ENCODE results near the gene GRID1. TPM values are rescaled to one million over a fixed set of nuclear protein-coding genes. Genes with fewer than 3 reads are reported as not detected.

GRID1 gene
- total RNA-seq, 1 experiment from 2014 or later = 0.37 TPM

DNA sequence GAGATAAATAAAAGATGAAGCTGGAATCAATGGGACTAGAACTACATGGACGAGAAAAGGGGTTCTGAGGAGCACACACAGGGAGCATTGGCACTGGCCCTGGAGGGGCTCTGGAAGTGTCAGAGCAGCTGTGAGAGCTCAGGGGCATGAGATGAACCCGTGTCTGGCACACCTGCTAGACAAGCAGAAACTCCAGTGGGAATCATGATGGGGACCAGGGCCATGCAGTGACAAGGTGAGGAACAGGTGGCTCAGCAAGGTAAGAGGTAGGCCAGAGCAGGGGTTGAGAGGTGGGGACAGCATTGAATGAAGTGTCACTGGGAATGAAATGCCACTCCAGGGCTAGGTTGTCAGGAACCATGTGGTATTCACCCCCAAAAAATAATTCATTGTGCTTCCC, 588.5 kb downstream of the GRID1 start:
- Mint-ChIP-seq H3K36me3 (0 out of 2 replicates have a peak, but pooled peaks cover 3% of the 10 kb centered on the region), H3K27me3 (ENCODE audit: low read depth) (peaks cover 3% of the 10 kb centered on the region; the same call in 1 of the 2 replicates), H3K4me3 (no peak overlapping the region), H3K27ac (no peak overlapping the region), H3K4me1 (no peaks in the 10 kb centered on the region), H3K9me3 (peaks cover 4% of the 10 kb centered on the region)
- no peak for ATAC-seq
- DNase-seq (ENCODE audit: low spot score) = no peak
- ChIA-PET POLR2A (no interaction called here), CTCF (no interaction called here)
- TF ChIP-seq CREM (CRISPR knock-in tag; IDR thresholded peaks at IDR 0.05) (no peak), ZNF232 (CRISPR knock-in tag; IDR thresholded peaks at IDR 0.05) (no peak), NR2C2 (CRISPR knock-in tag; IDR thresholded peaks at IDR 0.05) (no peak), ZNF263 (CRISPR knock-in tag; IDR thresholded peaks at IDR 0.05; ENCODE audit: low read depth) (no peak), ATF1 (CRISPR knock-in tag; IDR thresholded peaks at IDR 0.05) (no peak), ZNF671 (CRISPR knock-in tag; IDR thresholded peaks at IDR 0.05) (no peak)
- TF ChIP-seq, protein P1, sequence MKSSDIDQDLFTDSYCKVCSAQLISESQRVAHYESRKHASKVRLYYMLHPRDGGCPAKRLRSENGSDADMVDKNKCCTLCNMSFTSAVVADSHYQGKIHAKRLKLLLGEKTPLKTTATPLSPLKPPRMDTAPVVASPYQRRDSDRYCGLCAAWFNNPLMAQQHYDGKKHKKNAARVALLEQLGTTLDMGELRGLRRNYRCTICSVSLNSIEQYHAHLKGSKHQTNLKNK (CRISPR knock-in tag; IDR thresholded peaks at IDR 0.05) = no peak
- TF ChIP-seq, protein P2, sequence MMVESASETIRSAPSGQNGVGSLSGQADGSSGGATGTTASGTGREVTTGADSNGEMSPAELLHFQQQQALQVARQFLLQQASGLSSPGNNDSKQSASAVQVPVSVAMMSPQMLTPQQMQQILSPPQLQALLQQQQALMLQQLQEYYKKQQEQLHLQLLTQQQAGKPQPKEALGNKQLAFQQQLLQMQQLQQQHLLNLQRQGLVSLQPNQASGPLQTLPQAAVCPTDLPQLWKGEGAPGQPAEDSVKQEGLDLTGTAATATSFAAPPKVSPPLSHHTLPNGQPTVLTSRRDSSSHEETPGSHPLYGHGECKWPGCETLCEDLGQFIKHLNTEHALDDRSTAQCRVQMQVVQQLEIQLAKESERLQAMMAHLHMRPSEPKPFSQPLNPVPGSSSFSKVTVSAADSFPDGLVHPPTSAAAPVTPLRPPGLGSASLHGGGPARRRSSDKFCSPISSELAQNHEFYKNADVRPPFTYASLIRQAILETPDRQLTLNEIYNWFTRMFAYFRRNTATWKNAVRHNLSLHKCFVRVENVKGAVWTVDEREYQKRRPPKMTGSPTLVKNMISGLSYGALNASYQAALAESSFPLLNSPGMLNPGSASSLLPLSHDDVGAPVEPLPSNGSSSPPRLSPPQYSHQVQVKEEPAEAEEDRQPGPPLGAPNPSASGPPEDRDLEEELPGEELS (CRISPR knock-in tag; IDR thresholded peaks at IDR 0.05) = no peak
- TF ChIP-seq, protein P3, sequence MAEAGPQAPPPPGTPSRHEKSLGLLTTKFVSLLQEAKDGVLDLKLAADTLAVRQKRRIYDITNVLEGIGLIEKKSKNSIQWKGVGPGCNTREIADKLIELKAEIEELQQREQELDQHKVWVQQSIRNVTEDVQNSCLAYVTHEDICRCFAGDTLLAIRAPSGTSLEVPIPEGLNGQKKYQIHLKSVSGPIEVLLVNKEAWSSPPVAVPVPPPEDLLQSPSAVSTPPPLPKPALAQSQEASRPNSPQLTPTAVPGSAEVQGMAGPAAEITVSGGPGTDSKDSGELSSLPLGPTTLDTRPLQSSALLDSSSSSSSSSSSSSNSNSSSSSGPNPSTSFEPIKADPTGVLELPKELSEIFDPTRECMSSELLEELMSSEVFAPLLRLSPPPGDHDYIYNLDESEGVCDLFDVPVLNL (CRISPR knock-in tag; IDR thresholded peaks at IDR 0.05; ENCODE audit: borderline replicate concordance, low read depth) = no peak
- TF ChIP-seq, protein P4, sequence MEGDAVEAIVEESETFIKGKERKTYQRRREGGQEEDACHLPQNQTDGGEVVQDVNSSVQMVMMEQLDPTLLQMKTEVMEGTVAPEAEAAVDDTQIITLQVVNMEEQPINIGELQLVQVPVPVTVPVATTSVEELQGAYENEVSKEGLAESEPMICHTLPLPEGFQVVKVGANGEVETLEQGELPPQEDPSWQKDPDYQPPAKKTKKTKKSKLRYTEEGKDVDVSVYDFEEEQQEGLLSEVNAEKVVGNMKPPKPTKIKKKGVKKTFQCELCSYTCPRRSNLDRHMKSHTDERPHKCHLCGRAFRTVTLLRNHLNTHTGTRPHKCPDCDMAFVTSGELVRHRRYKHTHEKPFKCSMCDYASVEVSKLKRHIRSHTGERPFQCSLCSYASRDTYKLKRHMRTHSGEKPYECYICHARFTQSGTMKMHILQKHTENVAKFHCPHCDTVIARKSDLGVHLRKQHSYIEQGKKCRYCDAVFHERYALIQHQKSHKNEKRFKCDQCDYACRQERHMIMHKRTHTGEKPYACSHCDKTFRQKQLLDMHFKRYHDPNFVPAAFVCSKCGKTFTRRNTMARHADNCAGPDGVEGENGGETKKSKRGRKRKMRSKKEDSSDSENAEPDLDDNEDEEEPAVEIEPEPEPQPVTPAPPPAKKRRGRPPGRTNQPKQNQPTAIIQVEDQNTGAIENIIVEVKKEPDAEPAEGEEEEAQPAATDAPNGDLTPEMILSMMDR (IDR thresholded peaks at IDR 0.05) = no peak

DNA sequence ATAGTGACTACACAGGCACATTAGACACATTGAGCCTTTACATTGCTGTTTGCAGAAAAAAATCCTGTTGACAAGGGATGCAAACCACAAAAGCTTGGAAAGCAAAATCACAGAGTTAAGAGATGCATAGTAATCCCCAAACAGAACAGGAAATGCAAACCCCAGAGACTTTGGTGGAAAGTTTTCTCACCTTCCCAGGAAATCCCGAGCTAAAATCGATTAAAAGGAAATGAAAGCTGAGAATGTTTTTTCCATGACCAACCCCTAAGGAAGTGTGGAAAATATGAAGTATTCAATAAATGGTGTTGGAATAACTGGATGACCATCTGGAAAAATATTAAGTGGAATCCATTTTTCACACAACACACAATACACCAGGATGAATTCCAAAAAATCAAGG, 598.7 kb downstream of the GRID1 start:
- no peaks in the 10 kb centered on the region for H3K27me3 Mint-ChIP-seq (ENCODE audit: low read depth)
- H3K4me1 Mint-ChIP-seq = peaks cover 11% of the 10 kb centered on the region
- H3K4me3 Mint-ChIP-seq = no peak overlapping the region
- 0 out of 2 replicates have a peak overlapping the region, but pooled peaks have one; percentile 33 for H3K27ac Mint-ChIP-seq
- POLR2A ChIA-PET = no interaction called here
- CTCF ChIA-PET = interaction anchor here (0.8 to 1.1 kb wide), 2 partner anchors 595 to 620 kb away, joined by 3 read pairs; no protein-coding TSS in a partner anchor
- H3K9me3 Mint-ChIP-seq = peaks cover 34% of the 10 kb centered on the region
- H3K36me3 Mint-ChIP-seq = peaks cover 33% of the 10 kb centered on the region
- DNase-seq (ENCODE audit: low spot score) = no peak
- ATAC-seq = no peak
- TF ChIP-seq, protein P5, sequence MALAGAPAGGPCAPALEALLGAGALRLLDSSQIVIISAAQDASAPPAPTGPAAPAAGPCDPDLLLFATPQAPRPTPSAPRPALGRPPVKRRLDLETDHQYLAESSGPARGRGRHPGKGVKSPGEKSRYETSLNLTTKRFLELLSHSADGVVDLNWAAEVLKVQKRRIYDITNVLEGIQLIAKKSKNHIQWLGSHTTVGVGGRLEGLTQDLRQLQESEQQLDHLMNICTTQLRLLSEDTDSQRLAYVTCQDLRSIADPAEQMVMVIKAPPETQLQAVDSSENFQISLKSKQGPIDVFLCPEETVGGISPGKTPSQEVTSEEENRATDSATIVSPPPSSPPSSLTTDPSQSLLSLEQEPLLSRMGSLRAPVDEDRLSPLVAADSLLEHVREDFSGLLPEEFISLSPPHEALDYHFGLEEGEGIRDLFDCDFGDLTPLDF (CRISPR knock-in tag; IDR thresholded peaks at IDR 0.05) = no peak
- TF ChIP-seq ELF4 (CRISPR knock-in tag; IDR thresholded peaks at IDR 0.05; ENCODE audit: low read depth) (no peak), TEAD4 (CRISPR knock-in tag; IDR thresholded peaks at IDR 0.05) (no peak), NR3C1 (CRISPR knock-in tag; conservative IDR thresholded peaks at IDR 0.05; ENCODE audit: low read depth) (no peak), NR1H2 (CRISPR knock-in tag; IDR thresholded peaks at IDR 0.05) (no peak), JAZF1 (CRISPR knock-in tag; IDR thresholded peaks at IDR 0.05) (no peak), OVOL2 (CRISPR knock-in tag; IDR thresholded peaks at IDR 0.05; ENCODE audit: borderline replicate concordance) (no peak), MXD4 (CRISPR knock-in tag; IDR thresholded peaks at IDR 0.05; ENCODE audit: borderline replicate concordance) (no peak), ZNF317 (CRISPR knock-in tag; IDR thresholded peaks at IDR 0.05; ENCODE audit: borderline replicate concordance, low read depth) (no peak), FOXJ3 (CRISPR knock-in tag; IDR thresholded peaks at IDR 0.05; ENCODE audit: borderline replicate concordance) (no peak), ZNF396 (CRISPR knock-in tag; IDR thresholded peaks at IDR 0.05; ENCODE audit: borderline replicate concordance) (no peak), SMAD4 (CRISPR knock-in tag; IDR thresholded peaks at IDR 0.05) (no peak)
- TF ChIP-seq, protein P6, sequence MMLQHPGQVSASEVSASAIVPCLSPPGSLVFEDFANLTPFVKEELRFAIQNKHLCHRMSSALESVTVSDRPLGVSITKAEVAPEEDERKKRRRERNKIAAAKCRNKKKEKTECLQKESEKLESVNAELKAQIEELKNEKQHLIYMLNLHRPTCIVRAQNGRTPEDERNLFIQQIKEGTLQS (CRISPR knock-in tag; conservative IDR thresholded peaks at IDR 0.05) = no peak
- TF ChIP-seq, protein P7, sequence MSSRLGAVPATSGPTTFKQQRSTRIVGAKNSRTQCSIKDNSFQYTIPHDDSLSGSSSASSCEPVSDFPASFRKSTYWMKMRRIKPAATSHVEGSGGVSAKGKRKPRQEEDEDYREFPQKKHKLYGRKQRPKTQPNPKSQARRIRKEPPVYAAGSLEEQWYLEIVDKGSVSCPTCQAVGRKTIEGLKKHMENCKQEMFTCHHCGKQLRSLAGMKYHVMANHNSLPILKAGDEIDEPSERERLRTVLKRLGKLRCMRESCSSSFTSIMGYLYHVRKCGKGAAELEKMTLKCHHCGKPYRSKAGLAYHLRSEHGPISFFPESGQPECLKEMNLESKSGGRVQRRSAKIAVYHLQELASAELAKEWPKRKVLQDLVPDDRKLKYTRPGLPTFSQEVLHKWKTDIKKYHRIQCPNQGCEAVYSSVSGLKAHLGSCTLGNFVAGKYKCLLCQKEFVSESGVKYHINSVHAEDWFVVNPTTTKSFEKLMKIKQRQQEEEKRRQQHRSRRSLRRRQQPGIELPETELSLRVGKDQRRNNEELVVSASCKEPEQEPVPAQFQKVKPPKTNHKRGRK (CRISPR knock-in tag; IDR thresholded peaks at IDR 0.05; ENCODE audit: borderline replicate concordance) = no peak
- TF ChIP-seq, protein P8, sequence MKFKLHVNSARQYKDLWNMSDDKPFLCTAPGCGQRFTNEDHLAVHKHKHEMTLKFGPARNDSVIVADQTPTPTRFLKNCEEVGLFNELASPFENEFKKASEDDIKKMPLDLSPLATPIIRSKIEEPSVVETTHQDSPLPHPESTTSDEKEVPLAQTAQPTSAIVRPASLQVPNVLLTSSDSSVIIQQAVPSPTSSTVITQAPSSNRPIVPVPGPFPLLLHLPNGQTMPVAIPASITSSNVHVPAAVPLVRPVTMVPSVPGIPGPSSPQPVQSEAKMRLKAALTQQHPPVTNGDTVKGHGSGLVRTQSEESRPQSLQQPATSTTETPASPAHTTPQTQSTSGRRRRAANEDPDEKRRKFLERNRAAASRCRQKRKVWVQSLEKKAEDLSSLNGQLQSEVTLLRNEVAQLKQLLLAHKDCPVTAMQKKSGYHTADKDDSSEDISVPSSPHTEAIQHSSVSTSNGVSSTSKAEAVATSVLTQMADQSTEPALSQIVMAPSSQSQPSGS (CRISPR knock-in tag; IDR thresholded peaks at IDR 0.05; ENCODE audit: borderline replicate concordance, low read depth) = no peak

Data from WTC11 (cell line).